ENCODE results near the gene KHDRBS1. TPM values are rescaled to one million over a fixed set of nuclear protein-coding genes. Genes with fewer than 3 reads are reported as not detected.
"Not testable (repeated sequence)": the region's sequence is repeated elsewhere in the genome, so short reads cannot be mapped to it uniquely, and the experiment has no call there.

The KHDRBS1 gene
- polyA plus RNA-seq, 1 experiment = 24.1 TPM

- ChIA-PET POLR2A (interaction anchor here (0.6 to 1.1 kb wide), 2 partner anchors 73 to 185 kb away, joined by 3 to 4 read pairs; no protein-coding TSS in a partner anchor), CTCF (interaction anchor here (0.6 to 4.8 kb wide), 9 partner anchors 9 to 364 kb away, joined by 3 to 31 read pairs (median 3); no protein-coding TSS in a partner anchor)
- TF ChIP-seq CTCF (IDR thresholded peaks at IDR 0.05; ENCODE audit: insufficient read depth, low read depth, low read length) = no peak
- Histone ChIP-seq H3K27me3 (ENCODE audit: control insufficient read depth, insufficient read depth, low read length) (no peaks in the 10 kb centered on the region), H3K36me3 (ENCODE audit: control insufficient read depth, insufficient read depth, low read length) (no peaks in the 10 kb centered on the region), H3K4me3 (ENCODE audit: low read depth, low read length) (no peak overlapping the region)
- DNase-seq (ENCODE audit: low read depth) = no peak
Measured at GRCh38 chr1:31985430-31985829, 28.2 kb upstream of the KHDRBS1 start.

- H3K4me3 ChIP-seq (ENCODE audit: low read depth, low read length) = no peak overlapping the region
- no peak for TF ChIP-seq CTCF (IDR thresholded peaks at IDR 0.05; ENCODE audit: insufficient read depth, low read depth, low read length)
- ChIA-PET CTCF (interaction anchor here (0.6 to 4.8 kb wide), 3 partner anchors 10 to 23 kb away, joined by 3 to 31 read pairs (median 4); no protein-coding TSS in a partner anchor), POLR2A (interaction anchor here (0.7 kb wide), 1 partner anchor 29 kb away, joined by 3 read pairs; no protein-coding TSS in a partner anchor)
- H3K36me3 ChIP-seq (ENCODE audit: control insufficient read depth, insufficient read depth, low read length) = no peaks in the 10 kb centered on the region
- H3K27me3 ChIP-seq (ENCODE audit: control insufficient read depth, insufficient read depth, low read length) = no peaks in the 10 kb centered on the region
- no peak for DNase-seq (ENCODE audit: low read depth)
Measured at GRCh38 chr1:31987135-31987619, 26.5 kb upstream of the KHDRBS1 start.

- TF ChIP-seq CTCF (IDR thresholded peaks at IDR 0.05; ENCODE audit: insufficient read depth, low read depth, low read length) = no peak
- POLR2A ChIA-PET = no interaction called here
- CTCF ChIA-PET = interaction anchor here (0.9 to 6.2 kb wide), 2 partner anchors 12 to 15 kb away, joined by 3 to 41 read pairs; no protein-coding TSS in a partner anchor
- Histone ChIP-seq H3K27me3 (ENCODE audit: control insufficient read depth, insufficient read depth, low read length) (no peaks in the 10 kb centered on the region), H3K4me3 (ENCODE audit: low read depth, low read length) (no peak overlapping the region), H3K36me3 (ENCODE audit: control insufficient read depth, insufficient read depth, low read length) (no peaks in the 10 kb centered on the region)
- no peak for DNase-seq (ENCODE audit: low read depth)
Measured at GRCh38 chr1:31989964-31990363, 23.7 kb upstream of the KHDRBS1 start.

GRCh38 chr1:31991182-31991581 lies 22.5 kb upstream of the KHDRBS1 start:
- no peak for TF ChIP-seq CTCF (IDR thresholded peaks at IDR 0.05; ENCODE audit: insufficient read depth, low read depth, low read length)
- ChIA-PET POLR2A (no interaction called here), CTCF (interaction anchor here (0.8 to 6.2 kb wide), 3 partner anchors 14 to 72 kb away, joined by 3 to 41 read pairs (median 3); no protein-coding TSS in a partner anchor)
- no peak for DNase-seq (ENCODE audit: low read depth)
- no peaks in the 10 kb centered on the region for H3K27me3 ChIP-seq (ENCODE audit: control insufficient read depth, insufficient read depth, low read length)
- no peak overlapping the region for H3K4me3 ChIP-seq (ENCODE audit: low read depth, low read length)
- H3K36me3 ChIP-seq (ENCODE audit: control insufficient read depth, insufficient read depth, low read length) = no peaks in the 10 kb centered on the region

- CTCF ChIA-PET = interaction anchor here (6.2 kb wide), 1 partner anchor 10 kb away, joined by 41 read pairs; no protein-coding TSS in a partner anchor
Measured at GRCh38 chr1:31995263-31995662, 18.4 kb upstream of the KHDRBS1 start.

GRCh38 chr1:31996121-31996520 lies 17.5 kb upstream of the KHDRBS1 start:
- H3K27me3 ChIP-seq (ENCODE audit: control insufficient read depth, insufficient read depth, low read length); H3K36me3 ChIP-seq (ENCODE audit: control insufficient read depth, insufficient read depth, low read length); CTCF ChIA-PET; POLR2A ChIA-PET; H3K4me3 ChIP-seq (ENCODE audit: low read depth, low read length); DNase-seq (ENCODE audit: low read depth): not testable (repeated sequence)

More at GRCh38 chr1:31995263-31995662, 18.4 kb upstream of the KHDRBS1 start:
- Histone ChIP-seq H3K27me3 (ENCODE audit: control insufficient read depth, insufficient read depth, low read length) (no peaks in the 10 kb centered on the region), H3K36me3 (ENCODE audit: control insufficient read depth, insufficient read depth, low read length) (no peaks in the 10 kb centered on the region), H3K4me3 (ENCODE audit: low read depth, low read length) (no peak overlapping the region)
- no peak for TF ChIP-seq CTCF (IDR thresholded peaks at IDR 0.05; ENCODE audit: insufficient read depth, low read depth, low read length)
- POLR2A ChIA-PET = no interaction called here
- DNase-seq (ENCODE audit: low read depth) = no peak

Data from BJ (cell line).